ENCODE measurements around the gene OR2A1.
"Not testable (repeated sequence)": the region's sequence is repeated elsewhere in the genome, so short reads cannot be mapped to it uniquely, and the experiment has no call there.

GRCh38 chr7:144319547-144319946 lies 7.3 kb downstream of the OR2A1 start:
- not testable (repeated sequence) for TF ChIP-seq CTCF (IDR thresholded peaks at IDR 0.05; ENCODE audit: low read depth, low read length, missing input control); FOXA1 (IDR thresholded peaks at IDR 0.05); JUND (IDR thresholded peaks at IDR 0.05); TAF1 (conservative IDR thresholded peaks at IDR 0.05); MAX (IDR thresholded peaks at IDR 0.05); RAD21 (IDR thresholded peaks at IDR 0.05); REST (IDR thresholded peaks at IDR 0.05); FOXA2 (IDR thresholded peaks at IDR 0.05); RXRA (IDR thresholded peaks at IDR 0.05); YY1 (IDR thresholded peaks at IDR 0.05); SP1 (IDR thresholded peaks at IDR 0.05); ZBTB33 (IDR thresholded peaks at IDR 0.05)

Data from liver (tissue), 3 donors.